ENCODE measurements around the gene NRN1L.

GRCh38 chr16:67932462-67932840, 47.8 kb downstream of the NRN1L start:
- TF ChIP-seq, protein P1, sequence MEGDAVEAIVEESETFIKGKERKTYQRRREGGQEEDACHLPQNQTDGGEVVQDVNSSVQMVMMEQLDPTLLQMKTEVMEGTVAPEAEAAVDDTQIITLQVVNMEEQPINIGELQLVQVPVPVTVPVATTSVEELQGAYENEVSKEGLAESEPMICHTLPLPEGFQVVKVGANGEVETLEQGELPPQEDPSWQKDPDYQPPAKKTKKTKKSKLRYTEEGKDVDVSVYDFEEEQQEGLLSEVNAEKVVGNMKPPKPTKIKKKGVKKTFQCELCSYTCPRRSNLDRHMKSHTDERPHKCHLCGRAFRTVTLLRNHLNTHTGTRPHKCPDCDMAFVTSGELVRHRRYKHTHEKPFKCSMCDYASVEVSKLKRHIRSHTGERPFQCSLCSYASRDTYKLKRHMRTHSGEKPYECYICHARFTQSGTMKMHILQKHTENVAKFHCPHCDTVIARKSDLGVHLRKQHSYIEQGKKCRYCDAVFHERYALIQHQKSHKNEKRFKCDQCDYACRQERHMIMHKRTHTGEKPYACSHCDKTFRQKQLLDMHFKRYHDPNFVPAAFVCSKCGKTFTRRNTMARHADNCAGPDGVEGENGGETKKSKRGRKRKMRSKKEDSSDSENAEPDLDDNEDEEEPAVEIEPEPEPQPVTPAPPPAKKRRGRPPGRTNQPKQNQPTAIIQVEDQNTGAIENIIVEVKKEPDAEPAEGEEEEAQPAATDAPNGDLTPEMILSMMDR (conservative IDR thresholded peaks at IDR 0.05; ENCODE audit: low read depth, low read length) = no peak
- TF ChIP-seq EZH2phosphoT487 (IDR thresholded peaks at IDR 0.05; ENCODE audit: borderline replicate concordance, low read length) = no peak
- no peak for TF ChIP-seq EZH2 (IDR thresholded peaks at IDR 0.05; ENCODE audit: low read length, unreplicated experiment)
